Measurements from ENCODE around the gene SLC20A1.

SLC20A1 gene

GRCh38 chr2:112646102-112646719, 472 bp downstream of the SLC20A1 start:
- TF ChIP-seq CTCF (IDR thresholded peaks at IDR 0.05; ENCODE audit: low read depth, low read length): no peak
- Histone ChIP-seq H3K27ac (peak overlapping the region; percentile 99), H3K9me3 (ENCODE audit: severe bottlenecking) (no peaks in the 10 kb centered on the region), H3K27me3 (ENCODE audit: insufficient read depth, low read depth, severe bottlenecking) (no peaks in the 10 kb centered on the region), H3K4me3 (ENCODE audit: low read depth, low read length) (peak overlapping the region; percentile 95), H3K36me3 (peaks cover 50% of the 10 kb centered on the region)
- peak; percentile 33 for DNase-seq

- Histone ChIP-seq H3K27ac (peak overlapping the region; percentile 99), H3K4me3 (ENCODE audit: low read depth, low read length) (peak overlapping the region; percentile 95), H3K36me3 (peaks cover 58% of the 10 kb centered on the region), H3K9me3 (ENCODE audit: severe bottlenecking) (no peaks in the 10 kb centered on the region), H3K27me3 (ENCODE audit: insufficient read depth, low read depth, severe bottlenecking) (no peaks in the 10 kb centered on the region)
- no peak for DNase-seq
- TF ChIP-seq CTCF (IDR thresholded peaks at IDR 0.05; ENCODE audit: low read depth, low read length): no peak
Measured at GRCh38 chr2:112646791-112647689, 1.3 kb downstream of the SLC20A1 start.

DNA sequence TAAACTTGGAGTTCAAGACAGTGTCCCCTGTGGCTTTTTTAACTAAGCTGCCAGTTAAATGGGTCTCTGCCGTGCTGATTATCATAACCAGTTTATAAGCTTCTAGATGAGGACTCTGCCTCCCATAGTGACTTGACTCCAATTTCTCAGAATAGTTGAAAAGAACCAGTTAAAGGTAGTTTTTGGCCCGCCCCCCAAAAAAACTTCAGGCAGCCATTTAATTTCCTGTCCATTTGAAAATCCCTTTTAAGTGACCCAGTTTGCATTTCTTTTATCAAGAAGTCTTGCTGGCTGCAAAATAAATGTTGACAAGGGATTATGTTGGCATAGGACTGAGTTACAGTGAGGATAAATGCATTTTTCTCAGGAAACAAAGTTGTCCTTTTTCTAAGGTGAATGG, 2.3 kb downstream of the SLC20A1 start:
- TF ChIP-seq CTCF (IDR thresholded peaks at IDR 0.05; ENCODE audit: low read depth, low read length): no peak
- H3K4me3 ChIP-seq (ENCODE audit: low read depth, low read length): peak overlapping the region; percentile 95; the same call in 1 of the 2 replicates
- H3K27me3 ChIP-seq (ENCODE audit: insufficient read depth, low read depth, severe bottlenecking): no peaks in the 10 kb centered on the region
- DNase-seq: no peak
- peaks cover 69% of the 10 kb centered on the region for H3K36me3 ChIP-seq
- no peaks in the 10 kb centered on the region for H3K9me3 ChIP-seq (ENCODE audit: severe bottlenecking)
- no peak overlapping the region for H3K27ac ChIP-seq

GRCh38 chr2:112656679-112657078, 10.9 kb downstream of the SLC20A1 start:
- H3K9me3 ChIP-seq (ENCODE audit: severe bottlenecking): no peaks in the 10 kb centered on the region
- DNase-seq: no peak
- no peaks in the 10 kb centered on the region for H3K27me3 ChIP-seq (ENCODE audit: insufficient read depth, low read depth, severe bottlenecking)
- no peak overlapping the region for H3K27ac ChIP-seq
- no peak overlapping the region for H3K4me3 ChIP-seq (ENCODE audit: low read depth, low read length)
- no peak for TF ChIP-seq CTCF (IDR thresholded peaks at IDR 0.05; ENCODE audit: low read depth, low read length)
- H3K36me3 ChIP-seq: peaks cover 96% of the 10 kb centered on the region

GRCh38 chr2:112658301-112658700, 12.6 kb downstream of the SLC20A1 start:
- no peaks in the 10 kb centered on the region for H3K27me3 ChIP-seq (ENCODE audit: insufficient read depth, low read depth, severe bottlenecking)
- no peak for TF ChIP-seq CTCF (IDR thresholded peaks at IDR 0.05; ENCODE audit: low read depth, low read length)
- no peak overlapping the region for H3K4me3 ChIP-seq (ENCODE audit: low read depth, low read length)
- H3K9me3 ChIP-seq (ENCODE audit: severe bottlenecking): no peaks in the 10 kb centered on the region
- no peak overlapping the region for H3K27ac ChIP-seq
- no peak for DNase-seq
- H3K36me3 ChIP-seq: peaks cover 96% of the 10 kb centered on the region

Measured in WERI-Rb-1 (cell line).